Mesendoderm (in vitro differentiated cells): ENCODE results near the gene RASSF4.

Experiments
- DNase-seq: peaks from one replicate; pipeline ENCODE4 v3.0.0; 2013
- H2AK5ac ChIP-seq: 2 replicates; pipeline ENCODE4 v1.6.1; 2013; ENCODE audit warnings: low read length, inconsistent platforms
- H2BK120ac ChIP-seq: 2 replicates; pipeline ENCODE4 v1.6.1; 2013; ENCODE audit warnings: low read depth, mild to moderate bottlenecking, low read length, moderate library complexity, mixed read lengths
- H2BK15ac ChIP-seq: replicated peaks from 2 replicates; pipeline ENCODE4 v1.6.1; 2013; ENCODE audit warnings: low read depth, mild to moderate bottlenecking, moderate library complexity
- H2BK5ac ChIP-seq: 2 replicates; pipeline ENCODE4 v1.6.1; 2013; ENCODE audit warnings: low read length, inconsistent platforms
- H3K18ac ChIP-seq: 2 replicates; pipeline ENCODE4 v1.6.1; 2013; ENCODE audit warnings: mild to moderate bottlenecking, low read length, mixed read lengths
- H3K23ac ChIP-seq: one replicate; pipeline ENCODE4 v1.6.1; 2013; ENCODE audit warnings: low read length
- H3K27ac ChIP-seq: 2 replicates; pipeline ENCODE4 v1.5.1; 2013; ENCODE audit warnings: low read depth, mild to moderate bottlenecking, inconsistent platforms, low read length, moderate library complexity
- H3K27me3 ChIP-seq: 2 replicates; pipeline ENCODE4 v1.6.1; 2013; ENCODE audit warnings: low read length, control low read depth, mild to moderate bottlenecking, inconsistent platforms; ENCODE audit not compliant: insufficient read depth, poor library complexity
- H3K36me3 ChIP-seq: 2 replicates; pipeline ENCODE4 v1.6.1; 2013; ENCODE audit warnings: low read length, inconsistent platforms; ENCODE audit not compliant: control insufficient read depth, insufficient read depth
- H3K4ac ChIP-seq: one replicate; pipeline ENCODE4 v1.6.1; 2013; ENCODE audit warnings: low read depth, mild to moderate bottlenecking, low read length, moderate library complexity
- H3K4me1 ChIP-seq: 2 replicates; pipeline ENCODE4 v1.6.1; 2013; ENCODE audit warnings: low read depth, low read length, inconsistent platforms; ENCODE audit not compliant: control insufficient read depth
- H3K4me2 ChIP-seq: 2 replicates; pipeline ENCODE4 v1.6.1; 2013; ENCODE audit warnings: low read length
- H3K4me3 ChIP-seq: 2 replicates; pipeline ENCODE4 v1.5.1; 2013; ENCODE audit warnings: mild to moderate bottlenecking, low read length
- H3K56ac ChIP-seq: one replicate; pipeline ENCODE4 v1.6.1; 2013; ENCODE audit warnings: low read length
- H3K79me1 ChIP-seq: 2 replicates; pipeline ENCODE4 v1.6.1; 2013; ENCODE audit warnings: low read length, inconsistent platforms
- H3K79me2 ChIP-seq: 2 replicates; pipeline ENCODE4 v1.6.1; 2013; ENCODE audit warnings: mild to moderate bottlenecking, low read length; ENCODE audit not compliant: control insufficient read depth, insufficient read depth
- H3K9ac ChIP-seq: 2 replicates; pipeline ENCODE4 v1.6.1; 2013; ENCODE audit warnings: low read length, inconsistent platforms
- H4K5ac ChIP-seq: one replicate; pipeline ENCODE4 v1.6.1; 2013; ENCODE audit warnings: low read length
- H4K8ac ChIP-seq: one replicate; pipeline ENCODE4 v1.6.1; 2013; ENCODE audit warnings: low read depth, mild to moderate bottlenecking, control low read depth, low read length, moderate library complexity
- WGBS: extraction: QIAGEN DNeasy Blood & Tissue Kit; methylation state at CpG from one replicate; pipeline ENCODE4 v1.1.7; 2013; ENCODE audit warnings: low lambda C conversion rate, missing lambda C conversion rate; ENCODE audit not compliant: insufficient coverage; ENCODE audit errors: extremely low coverage; 5-methylcytosine and 5-hydroxymethylcytosine counted together

The RASSF4 gene

GRCh38 chr10:44972874-44973306 lies 13.3 kb downstream of the RASSF4 start:
- no peak overlapping the region for H3K4me3 ChIP-seq
- H3K27ac ChIP-seq: no peak overlapping the region
- H2BK120ac ChIP-seq: no peak overlapping the region
- H3K4me2 ChIP-seq: no peak overlapping the region
- H3K56ac ChIP-seq: no peak overlapping the region
- no peak overlapping the region for H2BK5ac ChIP-seq
- H4K5ac ChIP-seq: no peak overlapping the region
- H3K4ac ChIP-seq: no peak overlapping the region
- H3K18ac ChIP-seq: no peak overlapping the region
- no peak overlapping the region for H2AK5ac ChIP-seq
- no peak overlapping the region for H4K8ac ChIP-seq
- H3K79me1 ChIP-seq: no peaks in the 10 kb centered on the region
- H3K79me2 ChIP-seq: no peaks in the 10 kb centered on the region
- WGBS: no CpG with 5 or more reads among the region's 6 CpGs
- peaks cover 11% of the 10 kb centered on the region for H3K4me1 ChIP-seq
- no peaks in the 10 kb centered on the region for H3K27me3 ChIP-seq
- no peak for DNase-seq
- H3K36me3 ChIP-seq: no peaks in the 10 kb centered on the region
- no peak overlapping the region for H3K9ac ChIP-seq
- no peak overlapping the region for H3K23ac ChIP-seq
- no peak overlapping the region for H2BK15ac ChIP-seq

GRCh38 chr10:44973323-44974081 lies 13.9 kb downstream of the RASSF4 start:
- Histone ChIP-seq H2AK5ac (peak overlapping the region; percentile 18), H4K8ac (no peak overlapping the region), H3K27ac (no peak overlapping the region), H3K4me3 (no peak overlapping the region), H3K4me1 (peaks cover 11% of the 10 kb centered on the region), H3K79me1 (no peaks in the 10 kb centered on the region), H3K36me3 (no peaks in the 10 kb centered on the region), H3K9ac (no peak overlapping the region), H3K4ac (no peak overlapping the region), H2BK5ac (no peak overlapping the region), H3K18ac (no peak overlapping the region), H2BK120ac (no peak overlapping the region), H3K79me2 (no peaks in the 10 kb centered on the region), H4K5ac (no peak overlapping the region), H3K27me3 (no peaks in the 10 kb centered on the region), H3K23ac (peak overlapping the region; percentile 84), H2BK15ac (no peak overlapping the region), H3K56ac (peak overlapping the region; percentile 94), H3K4me2 (no peak overlapping the region)
- peak; percentile 49 for DNase-seq
- WGBS: no CpG with 5 or more reads among the region's 18 CpGs

GRCh38 chr10:44974082-44974627 lies 14.6 kb downstream of the RASSF4 start:
- Histone ChIP-seq H3K27ac (no peak overlapping the region), H3K56ac (peak overlapping the region; percentile 94), H4K8ac (no peak overlapping the region), H3K18ac (peak overlapping the region; percentile 44), H2BK15ac (no peak overlapping the region), H3K4me1 (peaks cover 15% of the 10 kb centered on the region), H4K5ac (no peak overlapping the region), H2BK120ac (no peak overlapping the region), H3K9ac (peak overlapping the region; percentile 82), H3K27me3 (no peaks in the 10 kb centered on the region), H3K4me3 (no peak overlapping the region), H3K79me2 (no peaks in the 10 kb centered on the region), H2BK5ac (no peak overlapping the region), H3K4ac (peak overlapping the region; percentile 64), H3K79me1 (no peaks in the 10 kb centered on the region), H3K36me3 (no peaks in the 10 kb centered on the region), H2AK5ac (peak overlapping the region; percentile 18), H3K23ac (peak overlapping the region; percentile 99), H3K4me2 (peak overlapping the region; percentile 51)
- no CpG with 5 or more reads among the region's 7 CpGs for whole genome bisulfite sequencing
- no peak for DNase-seq

GRCh38 chr10:44974628-44975430 lies 15.2 kb downstream of the RASSF4 start:
- Histone ChIP-seq H3K4ac (peak overlapping the region; percentile 64), H3K79me2 (no peaks in the 10 kb centered on the region), H3K27me3 (no peaks in the 10 kb centered on the region), H3K56ac (peak overlapping the region; percentile 94), H3K18ac (peak overlapping the region; percentile 51), H3K36me3 (no peaks in the 10 kb centered on the region), H3K23ac (peak overlapping the region; percentile 99), H3K79me1 (no peaks in the 10 kb centered on the region), H3K27ac (peak overlapping the region; percentile 64), H3K4me3 (peak overlapping the region; percentile 46), H2BK120ac (no peak overlapping the region), H4K8ac (no peak overlapping the region), H3K4me2 (peak overlapping the region; percentile 61), H3K9ac (peak overlapping the region; percentile 82), H2AK5ac (no peak overlapping the region), H3K4me1 (peaks cover 17% of the 10 kb centered on the region), H4K5ac (no peak overlapping the region), H2BK15ac (no peak overlapping the region), H2BK5ac (peak overlapping the region; percentile 54)
- no CpG with 5 or more reads among the region's 46 CpGs for WGBS
- peak; percentile 78 for DNase-seq

GRCh38 chr10:44975431-44976331 lies 16.1 kb downstream of the RASSF4 start:
- DNase-seq: peak; percentile 90
- no peaks in the 10 kb centered on the region for H3K79me2 ChIP-seq

More at GRCh38 chr10:44975431-44976331, 16.1 kb downstream of the RASSF4 start:
- H2BK15ac ChIP-seq: no peak overlapping the region
- no peaks in the 10 kb centered on the region for H3K79me1 ChIP-seq
- no peak overlapping the region for H3K9ac ChIP-seq
- no peak overlapping the region for H3K18ac ChIP-seq
- no peak overlapping the region for H2BK5ac ChIP-seq
- H3K56ac ChIP-seq: peak overlapping the region; percentile 58
- H2AK5ac ChIP-seq: no peak overlapping the region
- peak overlapping the region; percentile 68 for H3K27ac ChIP-seq
- H4K8ac ChIP-seq: no peak overlapping the region
- no peak overlapping the region for H3K4ac ChIP-seq
- no peaks in the 10 kb centered on the region for H3K36me3 ChIP-seq
- no peak overlapping the region for H2BK120ac ChIP-seq
- no peak overlapping the region for H3K23ac ChIP-seq
- peaks cover 17% of the 10 kb centered on the region for H3K4me1 ChIP-seq
- H3K4me2 ChIP-seq: peak overlapping the region; percentile 9
- H3K27me3 ChIP-seq: no peaks in the 10 kb centered on the region
- no peak overlapping the region for H3K4me3 ChIP-seq
- no CpG with 5 or more reads among the region's 10 CpGs for WGBS
- no peak overlapping the region for H4K5ac ChIP-seq
